Measurements from ENCODE around the gene MS4A10. TPM values are rescaled to one million over a fixed set of nuclear protein-coding genes. Genes with fewer than 3 reads are reported as not detected.

The MS4A10 gene
- total RNA-seq, 1 donor from 2014 or later = not detected

- no peak overlapping the region for H3K27ac Mint-ChIP-seq (ENCODE audit: unreplicated experiment)
- no peak for TF ChIP-seq CTCF (IDR thresholded peaks at IDR 0.05; ENCODE audit: unreplicated experiment)
- no peaks in the 10 kb centered on the region for H3K9me3 Mint-ChIP-seq (ENCODE audit: unreplicated experiment)
- DNase-seq (ENCODE audit: low spot score) = no peak
- H3K4me3 Mint-ChIP-seq (ENCODE audit: unreplicated experiment) = no peak overlapping the region
- no peaks in the 10 kb centered on the region for H3K36me3 Mint-ChIP-seq (ENCODE audit: low read depth, unreplicated experiment)
- no peaks in the 10 kb centered on the region for H3K27me3 Mint-ChIP-seq (ENCODE audit: unreplicated experiment)
- no peaks in the 10 kb centered on the region for H3K4me1 Mint-ChIP-seq (ENCODE audit: unreplicated experiment)
Measured at GRCh38 chr11:60780774-60781173, 4.4 kb upstream of the MS4A10 start.

- H3K27me3 Mint-ChIP-seq (ENCODE audit: unreplicated experiment) = no peaks in the 10 kb centered on the region
- H3K27ac Mint-ChIP-seq (ENCODE audit: unreplicated experiment) = no peak overlapping the region
- TF ChIP-seq CTCF (IDR thresholded peaks at IDR 0.05; ENCODE audit: unreplicated experiment) = no peak
- H3K36me3 Mint-ChIP-seq (ENCODE audit: low read depth, unreplicated experiment) = no peaks in the 10 kb centered on the region
- no peaks in the 10 kb centered on the region for H3K9me3 Mint-ChIP-seq (ENCODE audit: unreplicated experiment)
- no peaks in the 10 kb centered on the region for H3K4me1 Mint-ChIP-seq (ENCODE audit: unreplicated experiment)
- H3K4me3 Mint-ChIP-seq (ENCODE audit: unreplicated experiment) = no peak overlapping the region
- DNase-seq (ENCODE audit: low spot score) = no peak
Measured at GRCh38 chr11:60781286-60781980, 3.7 kb upstream of the MS4A10 start.

- Mint-ChIP-seq H3K9me3 (ENCODE audit: unreplicated experiment) (no peaks in the 10 kb centered on the region), H3K27ac (ENCODE audit: unreplicated experiment) (no peak overlapping the region), H3K36me3 (ENCODE audit: low read depth, unreplicated experiment) (no peaks in the 10 kb centered on the region), H3K4me3 (ENCODE audit: unreplicated experiment) (no peak overlapping the region), H3K27me3 (ENCODE audit: unreplicated experiment) (no peaks in the 10 kb centered on the region), H3K4me1 (ENCODE audit: unreplicated experiment) (no peaks in the 10 kb centered on the region)
- TF ChIP-seq CTCF (IDR thresholded peaks at IDR 0.05; ENCODE audit: unreplicated experiment) = no peak
- DNase-seq (ENCODE audit: low spot score) = no peak
Measured at GRCh38 chr11:60781981-60782316, 3.2 kb upstream of the MS4A10 start.

GRCh38 chr11:60782393-60783140, 2.6 kb upstream of the MS4A10 start:
- Mint-ChIP-seq H3K9me3 (ENCODE audit: unreplicated experiment) (no peaks in the 10 kb centered on the region), H3K36me3 (ENCODE audit: low read depth, unreplicated experiment) (no peaks in the 10 kb centered on the region), H3K27me3 (ENCODE audit: unreplicated experiment) (peaks cover 2% of the 10 kb centered on the region), H3K4me3 (ENCODE audit: unreplicated experiment) (no peak overlapping the region), H3K27ac (ENCODE audit: unreplicated experiment) (no peak overlapping the region), H3K4me1 (ENCODE audit: unreplicated experiment) (no peaks in the 10 kb centered on the region)
- no peak for DNase-seq (ENCODE audit: low spot score)
- no peak for TF ChIP-seq CTCF (IDR thresholded peaks at IDR 0.05; ENCODE audit: unreplicated experiment)

- H3K36me3 Mint-ChIP-seq (ENCODE audit: low read depth, unreplicated experiment) = no peaks in the 10 kb centered on the region
- no peak for TF ChIP-seq CTCF (IDR thresholded peaks at IDR 0.05; ENCODE audit: unreplicated experiment)
- H3K4me3 Mint-ChIP-seq (ENCODE audit: unreplicated experiment) = no peak overlapping the region
- no peak for DNase-seq (ENCODE audit: low spot score)
- no peaks in the 10 kb centered on the region for H3K9me3 Mint-ChIP-seq (ENCODE audit: unreplicated experiment)
- no peaks in the 10 kb centered on the region for H3K4me1 Mint-ChIP-seq (ENCODE audit: unreplicated experiment)
- H3K27me3 Mint-ChIP-seq (ENCODE audit: unreplicated experiment) = peaks cover 3% of the 10 kb centered on the region
- H3K27ac Mint-ChIP-seq (ENCODE audit: unreplicated experiment) = no peak overlapping the region
Measured at GRCh38 chr11:60783141-60783484, 2.0 kb upstream of the MS4A10 start.
